Measurements from ENCODE around the gene NXPE3.

GRCh38 chr3:101865751-101866509 is 86.9 kb downstream of the NXPE3 start:
- TF ChIP-seq CTCF (IDR thresholded peaks at IDR 0.05) (no peak), POLR2A (IDR thresholded peaks at IDR 0.05) (no peak), EP300 (IDR thresholded peaks at IDR 0.05) (no peak)

Measured in tibial nerve (tissue), 4 donors.